Fibroblast of villous mesenchyme (primary cell): ENCODE data around the gene MUC22. TPM values are rescaled to one million over a fixed set of nuclear protein-coding genes. Genes with fewer than 3 reads are reported as not detected.

Experiments used
- DNase-seq: peaks from one replicate; pipeline ENCODE4 v3.0.0-alpha.2; 2010; ENCODE audit warnings: low read depth
- H3K4me3 ChIP-seq: 2 replicates; pipeline ENCODE4 v1.5.1; 2011; ENCODE audit warnings: low read depth, mild to moderate bottlenecking, low read length
- CTCF ChIP-seq: IDR thresholded peaks from 2 replicates; pipeline ENCODE4 v1.5.1; 2012; ENCODE audit warnings: low read depth, mild to moderate bottlenecking, low read length; ENCODE audit not compliant: insufficient read depth
- total RNA-seq: library from RNA; depleted of rRNA; stranded (reverse); fragments of >200 nt; gene quantifications from 2 replicates; pipeline ENCODE4 v1.2.3, GENCODE V29; 2012

The MUC22 gene
- total RNA-seq, 1 donor = not detected

- peak overlapping the region; percentile 34 for H3K4me3 ChIP-seq
- peak; percentile 65 for DNase-seq
- peak; percentile 34 for TF ChIP-seq CTCF
Observed at GRCh38 chr6:30981942-30982772, 28.1 kb upstream of the MUC22 start.

GRCh38 chr6:30983439-30983838 lies 26.8 kb upstream of the MUC22 start, which contains the start of gene MUC21:
TSS of gene MUC21 (plus strand) at chr6:30983718. CDS start at chr6:30983959, 241 bp downstream.
- H3K4me3 ChIP-seq = no peak within 1 kb of the TSS
- DNase-seq = no peak
- no peak for TF ChIP-seq CTCF

GRCh38 chr6:30985490-30985889 lies 24.8 kb upstream of the MUC22 start:
- DNase-seq = no peak
- no peak for TF ChIP-seq CTCF
- no peak overlapping the region for H3K4me3 ChIP-seq

- DNase-seq = no peak
- H3K4me3 ChIP-seq = no peak overlapping the region
- TF ChIP-seq CTCF = no peak
Observed at GRCh38 chr6:30987304-30987703, 23.0 kb upstream of the MUC22 start.

- TF ChIP-seq CTCF = no peak
- DNase-seq = no peak
Observed at GRCh38 chr6:30988209-30988825, 22.0 kb upstream of the MUC22 start.

GRCh38 chr6:30990422-30991086 lies 19.7 kb upstream of the MUC22 start:
- no peak for TF ChIP-seq CTCF
- DNase-seq = no peak
- no peak overlapping the region for H3K4me3 ChIP-seq

More at GRCh38 chr6:30988209-30988825, 22.0 kb upstream of the MUC22 start:
- no peak overlapping the region for H3K4me3 ChIP-seq
